B cell (primary cell): Measurements from ENCODE around the gene HESX1. TPM values are rescaled to one million over a fixed set of nuclear protein-coding genes. Genes with fewer than 3 reads are reported as not detected.

Experiments used
- ATAC-seq: fragments of 200-7000 bp; cut with Tn5 transposase; one replicate; pipeline ENCODE4 v1.10.0; 2021; ENCODE audit warnings: low read depth, mild to moderate bottlenecking, moderate number of reproducible peaks, moderate library complexity
- CTCF ChIA-PET: fragments of 350-600 bp; sonication (Branson Sonifier 250); formaldehyde crosslinking; loops from one replicate; lab custom pipeline; 2021; ENCODE audit warnings: antibody characterized with exemption, inconsistent platforms; lab: Charles Lee
- POLR2A ChIA-PET: fragments of 350-600 bp; sonication (Branson Sonifier 250); formaldehyde crosslinking; loops from one replicate; lab custom pipeline; 2021; ENCODE audit warnings: antibody characterized with exemption; lab: Charles Lee
- DNase-seq: peaks from one replicate; pipeline ENCODE4 v3.0.0; 2013
- H2AFZ ChIP-seq: 2 replicates; pipeline ENCODE4 v1.6.1; 2012; ENCODE audit warnings: mild to moderate bottlenecking, low read depth, low read length; ENCODE audit not compliant: insufficient read depth, poor library complexity, severe bottlenecking
- H3K27ac ChIP-seq, 2 donors: 1 replicate in 1 of 2; 2 replicates in 1 of 2; pipeline ENCODE4 v1.5.1; 2012 to 2013; ENCODE audit warnings: low read length in 2 of 2, mild to moderate bottlenecking in 2 of 2, moderate library complexity in 1 of 2
- H3K27me3 ChIP-seq, 4 experiments: fragments of 200-600 bp in 1 of 4; sonication (generic) in 1 of 4; replicated peaks in 1 of 4; 1 replicate in 2 of 4; 2 replicates in 2 of 4; pipeline versions ENCODE4 v1.6.1 to v1.7.0; 2013 to 2016; ENCODE audit warnings: low read length in 3 of 4, mild to moderate bottlenecking in 2 of 4, mixed read lengths in 1 of 4, moderate library complexity in 1 of 4; ENCODE audit not compliant: insufficient read depth in 4 of 4, control insufficient read depth in 3 of 4; ENCODE audit errors: control extremely low read depth in 1 of 4
- H3K36me3 ChIP-seq, 2 experiments: replicated peaks in 1 of 2; 1 replicate in 1 of 2; 2 replicates in 1 of 2; pipeline versions ENCODE4 v1.6.1 to v1.7.1; 2013; ENCODE audit warnings: low read length in 1 of 2; ENCODE audit not compliant: insufficient read depth in 2 of 2, control insufficient read depth in 1 of 2; ENCODE audit errors: control extremely low read depth in 1 of 2, extremely low read depth in 1 of 2
- H3K4me1 ChIP-seq, 2 donors: fragments of 200-600 bp in 1 of 2; sonication (generic) in 1 of 2; 1 replicate in 1 of 2; 2 replicates in 1 of 2; pipeline versions ENCODE4 v1.5.1 to v1.6.1; 2013 to 2017; ENCODE audit warnings: low read length in 2 of 2; ENCODE audit not compliant: control insufficient read depth in 2 of 2, insufficient read depth in 2 of 2
- H3K4me2 ChIP-seq: replicated peaks from 2 replicates; pipeline ENCODE3; 2012; ENCODE audit warnings: mild to moderate bottlenecking, low read depth, low read length; ENCODE audit not compliant: poor library complexity, severe bottlenecking
- H3K4me3 ChIP-seq, 5 experiments: fragments of 200-600 bp in 1 of 5; sonication (generic) in 1 of 5; 1 replicate in 3 of 5; 2 replicates in 2 of 5; pipeline versions ENCODE4 v1.5.1 to v1.7.0; 2011 to 2016; ENCODE audit warnings: low read length in 4 of 5, mild to moderate bottlenecking in 4 of 5, low read depth in 2 of 5, control low read depth in 1 of 5, moderate library complexity in 1 of 5; ENCODE audit not compliant: insufficient read depth in 1 of 5; ENCODE audit errors: control extremely low read depth in 1 of 5, extremely low read depth in 1 of 5
- H3K79me2 ChIP-seq: fragments of 200-600 bp; sonication (generic); one replicate; pipeline ENCODE4 v1.6.0; 2016; ENCODE audit warnings: low read length; ENCODE audit not compliant: control insufficient read depth, insufficient read depth
- H3K9ac ChIP-seq: fragments of 200-600 bp; sonication (generic); 2 replicates; pipeline ENCODE4 v1.6.1; 2017; ENCODE audit warnings: mild to moderate bottlenecking, low read length, moderate library complexity
- H3K9me3 ChIP-seq, 3 donors: one replicate each; pipeline versions ENCODE4 v1.6.1 to v1.7.1; 2013; ENCODE audit warnings: low read length in 2 of 3; ENCODE audit not compliant: control insufficient read depth in 2 of 3, insufficient read depth in 1 of 3; ENCODE audit errors: control extremely low read depth in 1 of 3
- H4K20me1 ChIP-seq: 2 replicates; pipeline ENCODE4 v1.6.0; 2012; ENCODE audit warnings: mild to moderate bottlenecking, low read length; ENCODE audit not compliant: insufficient read depth, control insufficient read depth, poor library complexity, severe bottlenecking
- H3K27ac Mint-ChIP-seq: one replicate; pipeline ENCODE4 v1.8.0; 2021; ENCODE audit warnings: mixed read lengths
- H3K27me3 Mint-ChIP-seq: one replicate; pipeline ENCODE4 v1.8.0; 2021; ENCODE audit warnings: mixed read lengths
- H3K4me1 Mint-ChIP-seq: one replicate; pipeline ENCODE4 v1.8.0; 2021; ENCODE audit warnings: mixed read lengths
- H3K4me3 Mint-ChIP-seq: one replicate; pipeline ENCODE4 v1.8.0; 2021; ENCODE audit warnings: mixed read lengths
- H3K9me3 Mint-ChIP-seq: one replicate; pipeline ENCODE4 v1.8.0; 2022; ENCODE audit warnings: mixed read lengths; ENCODE audit not compliant: insufficient read depth
- CTCF ChIP-seq: fragments of 200-600 bp; IDR thresholded peaks from one replicate; pipeline ENCODE4 v1.8.0; 2022; ENCODE audit warnings: antibody characterized with exemption, mild to moderate bottlenecking
- EZH2 ChIP-seq: IDR thresholded peaks from 2 replicates; pipeline ENCODE4 v1.6.1; 2012; ENCODE audit warnings: borderline replicate concordance, low read depth, mild to moderate bottlenecking, moderate library complexity, low read length; ENCODE audit not compliant: insufficient read depth, poor library complexity, severe bottlenecking
- WGBS: methylation state at CpG from one replicate; pipeline ENCODE4 v1.1.5; 2013; ENCODE audit warnings: missing lambda C conversion rate; ENCODE audit not compliant: insufficient coverage; 5-methylcytosine and 5-hydroxymethylcytosine counted together
- intact Hi-C: fragments of 100-400 bp; cut with micrococcal nuclease; formaldehyde crosslinking; loops from one replicate; pipeline ENCODE4 v1.10.0; 2022
- polyA plus RNA-seq: library from polyadenylated mRNA; depleted of rRNA; stranded (reverse); fragments of >200 nt; gene quantifications from 2 replicates; pipeline ENCODE4 v1.2.3, GENCODE V29; 2012
- total RNA-seq, 2 donors: library from RNA; stranded (reverse); fragments of 120-200 nt in 1 of 2; gene quantifications; 1 replicate in 1 of 2; 2 replicates in 1 of 2; pipeline versions ENCODE4 v1.2.3 to v1.2.4, GENCODE V29; 2013 to 2022

HESX1 gene
- total and polyA plus RNA-seq, 2 donors (not counting 1 experiment from before 2014, with no cell fraction given): 0.39 to 2.1 TPM

DNA sequence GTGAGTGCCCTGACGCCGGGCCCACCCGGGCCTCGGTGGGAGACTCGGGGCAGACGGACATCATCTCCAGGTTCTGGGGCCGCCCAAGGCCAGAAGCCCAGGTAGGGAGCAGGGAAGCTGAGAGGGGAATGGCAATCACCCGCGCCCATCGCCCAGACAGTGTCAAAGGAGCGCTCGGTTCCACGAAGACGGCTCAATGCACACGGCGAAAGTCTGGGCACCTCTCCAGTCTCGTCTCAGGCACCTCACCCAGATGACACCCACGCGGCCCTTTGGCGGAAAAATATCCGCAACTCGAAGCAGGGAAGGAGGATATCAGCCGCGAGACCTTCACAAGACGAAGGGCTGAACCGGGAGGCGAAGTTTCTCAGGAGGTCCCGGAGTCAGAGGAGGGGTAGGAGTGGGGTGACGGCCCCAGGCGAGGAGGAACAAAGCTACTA, 35.5 kb downstream of the HESX1 start:
- no peak overlapping the region for H3K27ac ChIP-seq
- H3K9me3 ChIP-seq: peaks cover 0 to 4% (median 0%) of the 10 kb centered on the region in 3 donors
- H2AFZ ChIP-seq: peak overlapping the region; percentile 64
- ATAC-seq: no peak
- peaks cover 13% of the 10 kb centered on the region for H3K4me1 Mint-ChIP-seq
- H3K4me3 ChIP-seq: peak overlapping the region in 4 of 5 experiments; percentile 37 to 64 (median 58)
- peaks cover 17 to 20% of the 10 kb centered on the region in 2 donors for H3K4me1 ChIP-seq
- intact Hi-C loops: loop anchor here (2.0 to 10.0 kb wide), 3 partner anchors 393 to 841 kb away; partner anchors contain the start of genes DENND6A, FLNB and PDE12
- H3K27me3 ChIP-seq: peaks cover 0 to 73% (median 34%) of the 10 kb centered on the region in 4 experiments
- H3K27me3 Mint-ChIP-seq: peaks cover 53% of the 10 kb centered on the region
- peak; percentile 50 for DNase-seq
- no peaks in the 10 kb centered on the region for H3K79me2 ChIP-seq
- H4K20me1 ChIP-seq: no peaks in the 10 kb centered on the region
- ChIA-PET POLR2A (no interaction called here), CTCF (no interaction called here)
- no peaks in the 10 kb centered on the region for H3K9me3 Mint-ChIP-seq
- no peak for TF ChIP-seq EZH2
- no peak for TF ChIP-seq CTCF
- peak overlapping the region; percentile 86 for H3K4me2 ChIP-seq
- no peaks in the 10 kb centered on the region for H3K36me3 ChIP-seq
- WGBS: 2% methylated on average over 30 of the region's 30 CpGs
- H3K27ac Mint-ChIP-seq: peak overlapping the region; percentile 42
- peak overlapping the region; percentile 55 for H3K9ac ChIP-seq
- H3K4me3 Mint-ChIP-seq: peak overlapping the region; percentile 89

- Histone ChIP-seq H3K9me3 (peaks cover 0 to 4% (median 0%) of the 10 kb centered on the region in 3 donors), H3K4me2 (peak overlapping the region; percentile 86), H2AFZ (peak overlapping the region; percentile 64), H3K27ac (no peak overlapping the region), H3K4me1 (peaks cover 22 to 23% of the 10 kb centered on the region in 2 donors), H3K36me3 (no peaks in the 10 kb centered on the region), H3K4me3 (no peak overlapping the region), H4K20me1 (no peaks in the 10 kb centered on the region), H3K9ac (no peak overlapping the region), H3K79me2 (no peaks in the 10 kb centered on the region), H3K27me3 (peaks cover 0 to 69% (median 32%) of the 10 kb centered on the region in 4 experiments)
- DNase-seq: no peak
- Mint-ChIP-seq H3K9me3 (no peaks in the 10 kb centered on the region), H3K4me3 (peak overlapping the region; percentile 89), H3K4me1 (peaks cover 16% of the 10 kb centered on the region), H3K27ac (no peak overlapping the region), H3K27me3 (peaks cover 52% of the 10 kb centered on the region)
- ChIA-PET CTCF (no interaction called here), POLR2A (no interaction called here)
- WGBS: 13% methylated on average over 2 of the region's 8 CpGs
- TF ChIP-seq EZH2 (no peak), CTCF (no peak)
- ATAC-seq: no peak
- intact Hi-C loops: loop anchor here (2.0 to 10.0 kb wide), 3 partner anchors 393 to 841 kb away; partner anchors contain the start of genes DENND6A, FLNB and PDE12
These were observed 36.0 kb downstream of the HESX1 start for GRCh38 chr3:57163751-57164150.
